Glomerular visceral epithelial cell (primary cell): Measurements from ENCODE around the gene LSM3.

Experiments
- DNase-seq: peaks from one replicate; pipeline ENCODE4 v3.0.0-alpha.2; 2016; ENCODE audit errors: extremely low spot score

The LSM3 gene

GRCh38 chr3:14178247-14179113 lies at the start of gene LSM3, which contains the start of gene XPC:
TSS of gene LSM3 (plus strand) at chr3:14178817. CDS start at chr3:14178861, 44 bp downstream.
TSS of gene XPC (minus strand) at chr3:14178601. CDS start at chr3:14178568, 33 bp downstream.
- DNase-seq: peak; percentile 98

- DNase-seq: no peak
Measured at GRCh38 chr3:14129296-14129695, 49.3 kb upstream of the LSM3 start.

- DNase-seq: no peak
Measured at GRCh38 chr3:14130230-14130629, 48.4 kb upstream of the LSM3 start.

DNA sequence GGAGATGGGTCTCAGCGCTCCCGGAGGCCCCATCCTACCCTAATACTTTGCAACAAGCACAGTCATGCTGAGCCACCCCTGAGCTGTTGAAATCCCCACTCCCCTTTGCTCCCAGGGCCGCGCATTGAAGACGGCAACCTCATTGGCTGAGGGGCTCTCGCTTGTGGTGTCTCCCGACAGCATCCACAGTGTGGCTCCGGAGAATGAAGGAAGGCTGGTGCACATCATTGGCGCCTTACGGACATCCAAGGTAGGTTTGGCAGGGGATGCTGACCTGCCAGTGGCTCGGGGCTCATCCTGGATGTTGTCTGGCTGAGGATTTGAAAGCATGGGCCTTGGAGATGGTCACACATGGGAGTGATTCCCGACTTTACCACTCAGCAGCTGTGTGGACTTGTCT lies 47.9 kb upstream of the LSM3 start:
- DNase-seq: no peak

GRCh38 chr3:14131134-14131533 lies 47.5 kb upstream of the LSM3 start:
- DNase-seq: no peak

DNA sequence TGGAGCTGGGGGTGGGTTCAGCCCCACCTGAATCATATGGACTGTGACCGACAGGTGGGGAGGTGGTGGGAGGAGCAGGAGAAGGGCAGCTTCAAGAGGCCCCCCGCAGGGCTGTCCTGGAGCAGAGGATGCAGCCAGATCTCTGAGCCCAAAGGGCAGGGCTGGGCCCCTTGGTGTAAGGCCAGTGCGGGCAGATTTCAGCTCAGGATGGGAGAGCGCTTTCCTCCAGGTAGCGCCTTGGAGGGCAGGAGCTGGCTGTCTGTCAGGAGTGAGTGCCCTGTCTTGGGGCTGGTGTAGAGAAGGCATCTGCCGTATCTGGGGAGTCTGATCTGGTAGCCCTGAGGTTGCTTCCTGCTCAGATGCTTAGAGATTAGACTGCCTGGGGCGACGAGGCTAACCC lies 46.5 kb upstream of the LSM3 start:
- DNase-seq: no peak

GRCh38 chr3:14132689-14133088 lies 45.9 kb upstream of the LSM3 start:
- no peak for DNase-seq

GRCh38 chr3:14133188-14133800 lies 45.3 kb upstream of the LSM3 start:
- DNase-seq: no peak

GRCh38 chr3:14133876-14134275 lies 44.7 kb upstream of the LSM3 start:
- no peak for DNase-seq

DNA sequence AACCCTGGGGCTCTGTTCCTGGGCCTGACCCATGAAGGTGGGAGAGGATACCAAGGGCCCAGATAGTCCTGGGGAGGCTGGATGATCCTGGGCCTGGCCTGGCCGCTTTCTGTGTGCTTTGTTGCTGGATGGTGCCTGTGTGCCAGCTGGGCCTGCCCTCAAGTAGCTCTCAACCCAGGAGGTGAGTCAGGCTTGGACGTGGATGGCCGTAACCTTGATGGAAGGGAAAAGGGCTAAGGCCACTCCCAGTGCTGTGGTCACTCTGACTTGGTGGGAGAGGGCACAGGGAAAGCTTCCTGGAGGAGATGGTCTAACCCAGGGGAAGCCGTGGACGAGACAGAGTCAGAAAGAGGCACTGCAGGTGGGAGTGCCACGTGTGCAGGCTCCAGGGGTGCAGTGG lies 44.3 kb upstream of the LSM3 start:
- no peak for DNase-seq

- no peak for DNase-seq
Measured at GRCh38 chr3:14135581-14135980, 43.0 kb upstream of the LSM3 start.

DNA sequence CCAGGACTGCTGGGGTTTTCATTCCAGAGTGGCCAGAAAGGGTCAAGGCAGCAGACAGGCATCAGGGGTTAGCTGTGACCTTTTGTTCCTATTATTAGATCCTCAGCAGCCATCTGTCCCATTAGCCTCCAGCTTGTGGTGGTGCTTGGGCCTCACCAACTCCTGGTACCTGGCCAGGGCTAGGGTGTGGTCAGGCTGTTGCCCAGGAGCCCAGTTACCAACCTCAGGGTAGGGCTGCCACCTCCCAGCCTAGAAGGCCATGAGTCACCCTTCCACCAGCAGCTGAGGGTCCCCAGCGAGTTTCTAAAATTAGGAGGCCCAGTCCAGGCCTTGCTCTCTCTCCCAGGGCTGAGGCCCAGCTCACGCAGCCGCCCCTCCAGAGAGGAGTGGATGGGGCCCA lies 41.6 kb upstream of the LSM3 start:
- no peak for DNase-seq

DNA sequence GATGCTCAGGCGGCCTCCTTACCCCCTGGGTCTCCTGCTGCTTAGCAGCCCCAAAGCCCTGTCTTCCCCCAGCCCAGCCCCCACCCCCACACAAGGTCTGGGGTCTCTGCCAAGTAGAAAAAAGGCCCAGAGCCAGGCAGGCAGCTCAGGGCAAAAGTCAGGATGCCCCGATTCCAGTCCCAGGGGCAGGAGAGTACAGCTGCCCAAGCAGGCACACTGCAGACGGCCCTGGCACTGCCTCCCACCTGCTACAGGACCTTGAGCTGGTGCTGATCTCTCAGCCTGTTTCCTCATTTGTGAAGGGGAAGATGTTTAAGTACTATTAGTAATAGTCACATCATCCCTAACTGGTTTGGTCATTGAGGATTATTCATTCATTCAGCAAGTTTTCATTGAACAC lies 41.2 kb upstream of the LSM3 start:
- no peak for DNase-seq

GRCh38 chr3:14138109-14138877 lies 40.3 kb upstream of the LSM3 start:
- DNase-seq: no peak

- no peak for DNase-seq
Measured at GRCh38 chr3:14138878-14139655, 39.5 kb upstream of the LSM3 start.

DNA sequence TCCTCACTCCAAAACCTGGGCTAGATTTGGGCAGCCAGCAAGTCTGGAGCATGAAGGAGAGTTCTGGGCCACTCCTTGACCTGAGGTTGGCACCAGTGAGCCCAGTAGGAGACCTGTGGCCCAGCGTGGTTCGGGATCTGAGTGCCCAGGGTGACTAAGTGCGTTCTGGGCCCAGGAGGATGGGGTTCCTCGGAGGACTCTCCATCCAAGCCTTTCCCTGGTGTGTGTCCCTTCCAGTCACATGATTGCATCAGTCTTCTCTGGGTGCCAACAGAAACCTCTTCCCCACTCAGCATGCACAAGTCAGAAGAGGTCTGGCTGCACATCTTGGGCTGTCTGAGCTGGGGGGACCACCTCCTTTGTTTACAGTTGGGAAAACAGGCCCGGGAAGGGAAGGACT lies 38.8 kb upstream of the LSM3 start:
- no peak for DNase-seq

DNA sequence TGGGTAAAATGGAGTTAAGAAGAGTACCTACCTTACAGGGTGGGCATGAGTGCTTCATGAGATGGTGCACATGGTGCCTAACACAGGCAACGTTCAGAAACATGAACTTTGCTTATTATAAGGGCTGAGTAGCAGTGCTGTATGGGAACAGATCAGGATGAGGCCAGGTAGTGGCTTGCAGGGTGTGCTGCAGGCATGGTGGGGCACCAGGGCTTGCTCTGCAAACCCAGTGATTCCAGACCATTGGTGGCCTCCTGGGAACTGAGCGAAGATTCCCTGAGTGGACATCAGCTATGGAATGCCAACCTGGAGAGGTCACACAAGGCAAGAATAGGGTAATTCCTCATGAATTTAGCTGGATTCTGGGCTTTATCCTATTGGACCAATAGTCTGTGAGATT lies 37.9 kb upstream of the LSM3 start:
- DNase-seq: no peak

DNA sequence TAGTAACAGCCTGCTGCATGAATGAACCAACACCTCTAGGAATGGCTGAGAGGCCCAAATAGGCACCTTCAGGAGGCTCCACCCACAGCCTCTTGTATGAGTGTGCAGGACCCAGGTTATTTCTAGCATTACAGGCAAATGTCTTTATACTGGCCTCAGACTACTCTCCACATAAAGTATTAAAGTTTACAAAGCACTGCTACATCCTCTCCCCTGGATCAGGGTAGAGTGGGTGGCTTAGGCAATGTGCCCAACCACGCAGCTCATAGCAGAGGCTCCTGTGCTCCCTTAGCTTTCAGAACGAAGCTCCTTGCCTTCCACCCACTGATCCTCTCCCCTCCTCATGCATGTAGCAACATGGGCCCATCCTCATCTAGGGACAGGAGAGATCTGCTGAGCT lies 37.5 kb upstream of the LSM3 start:
- DNase-seq: no peak

GRCh38 chr3:14141602-14142341 lies 36.8 kb upstream of the LSM3 start:
- no peak for DNase-seq

DNA sequence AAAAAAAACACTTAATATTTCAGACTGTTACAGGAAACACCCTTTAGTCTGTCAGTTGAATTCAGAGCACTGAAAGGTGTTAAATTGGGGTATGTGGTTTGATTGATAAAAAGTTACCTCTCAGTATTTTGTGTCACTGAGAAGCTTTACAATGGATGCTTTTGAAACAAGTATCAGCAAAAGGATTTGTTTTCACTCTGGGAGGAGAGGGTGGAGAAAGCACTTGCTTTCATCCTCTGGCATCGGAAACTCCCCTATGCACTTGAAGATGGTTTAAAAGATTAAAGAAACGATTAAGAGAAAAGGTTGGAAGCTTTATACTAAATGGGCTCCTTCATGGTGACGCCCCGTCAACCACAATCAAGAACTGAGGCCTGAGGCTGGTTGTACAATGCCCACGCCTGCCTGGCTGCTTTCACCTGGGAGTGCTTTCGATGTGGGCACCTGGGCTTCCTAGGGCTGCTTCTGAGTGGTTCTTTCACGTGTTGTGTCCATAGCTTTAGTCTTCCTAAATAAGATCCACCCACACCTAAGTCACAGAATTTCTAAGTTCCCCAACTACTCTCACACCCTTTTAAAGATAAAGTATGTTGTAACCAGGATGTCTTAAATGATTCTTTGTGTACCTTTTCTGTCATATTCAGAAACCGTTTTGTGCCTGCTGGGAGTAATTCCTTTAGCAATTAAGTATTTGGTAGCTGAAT lies 35.9 kb upstream of the LSM3 start:
- DNase-seq: no peak
